Keratinocyte (primary cell): ENCODE measurements around the gene UTP4.

Source experiments
- CTCF ChIP-seq, 3 experiments: IDR thresholded peaks in 1 of 3; conservative IDR thresholded peaks in 1 of 3; optimal IDR thresholded peaks in 1 of 3; 2 replicates in 2 of 3; 3 replicates in 1 of 3; pipeline versions ENCODE3 to v1.5.1; 2011; ENCODE audit warnings: low read length in 3 of 3, mild to moderate bottlenecking in 3 of 3, moderate library complexity in 2 of 3, control low read depth in 1 of 3, inconsistent platforms in 1 of 3; ENCODE audit not compliant: insufficient read depth in 2 of 3; ENCODE audit errors: extremely low read depth in 1 of 3
- EZH2 ChIP-seq: IDR thresholded peaks from one replicate; pipeline ENCODE4 v1.6.1; 2012; ENCODE audit warnings: inconsistent platforms, mild to moderate bottlenecking, low read length, moderate library complexity

- no peak for TF ChIP-seq CTCF (optimal IDR thresholded peaks at IDR 0.05 in 1 of 3, IDR thresholded peaks at IDR 0.05 in 1 of 3, conservative IDR thresholded peaks at IDR 0.05 in 1 of 3; ENCODE audit: extremely low read depth in 1 of 3, insufficient read depth in 2 of 3, low read length in 3 of 3)
- no peak for TF ChIP-seq EZH2
These were observed 43.8 kb upstream of the UTP4 start for GRCh38 chr16:69088684-69089083.
